GM13977 (cell line): Measurements from ENCODE around the gene ENTPD8.
"Not testable (repeated sequence)": the region's sequence is repeated elsewhere in the genome, so short reads cannot be mapped to it uniquely, and the experiment has no call there.

Experiments
- DNase-seq: peaks from one replicate; pipeline ENCODE4 v3.0.0; 2012; ENCODE audit warnings: low spot score
- CTCF ChIP-seq: IDR thresholded peaks from 2 replicates; pipeline ENCODE4 v1.5.1; 2012; ENCODE audit warnings: mild to moderate bottlenecking, control low read depth; ENCODE audit not compliant: insufficient read depth; ENCODE audit errors: extremely low read depth, missing control alignments
- in situ Hi-C: fragments of 300-500 bp; cut with MboI; formaldehyde crosslinking; loops from one replicate; pipeline ENCODE4 v1.12.0; 2022; ENCODE audit warnings: low sequenced_read_pairs, low pct_unique_long_range_greater_than_20kb, mixed read lengths, inconsistent platforms; ENCODE audit not compliant: unreplicated experiment

ENTPD8 gene

GRCh38 chr9:137452761-137453642, 11.8 kb upstream of the ENTPD8 start:
- in situ Hi-C loops: no loop called here
- no peak for TF ChIP-seq CTCF
- DNase-seq: no peak

DNA sequence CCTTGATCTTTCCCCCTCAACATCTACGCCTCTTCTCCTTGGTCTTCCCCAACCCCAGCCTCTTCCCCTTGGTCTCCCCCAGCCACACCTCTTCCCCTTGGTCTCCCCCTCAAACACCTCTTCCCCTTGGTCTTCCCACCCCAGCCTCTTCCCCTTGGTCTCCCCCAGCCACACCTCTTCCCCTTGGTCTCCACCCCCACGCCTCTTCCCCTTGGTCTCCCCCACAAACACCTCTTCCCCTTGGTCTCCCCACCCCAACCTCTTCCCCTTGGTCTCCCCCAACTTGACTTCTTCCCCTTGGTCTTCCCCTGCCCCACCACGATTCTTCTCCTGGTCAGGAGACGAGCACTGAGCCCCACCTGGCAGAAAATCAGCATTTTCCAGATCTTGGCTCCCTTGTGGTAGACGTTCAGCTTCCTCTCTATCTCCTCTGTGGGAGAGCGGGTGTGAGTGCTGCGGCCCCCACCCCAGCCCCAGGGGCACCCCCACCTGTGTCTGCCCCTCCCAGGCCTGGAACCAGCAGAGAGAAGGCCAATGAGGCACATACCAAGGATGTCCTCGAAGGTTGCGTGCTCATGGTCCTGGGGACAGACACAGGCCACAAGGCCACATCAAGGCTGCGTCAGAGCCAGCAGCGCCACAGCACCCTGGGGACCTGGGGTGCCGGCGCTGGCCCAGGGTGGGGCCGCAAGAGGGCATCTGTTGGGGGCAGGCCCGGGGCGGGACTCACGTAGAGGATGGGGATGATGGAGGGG, 11.0 kb upstream of the ENTPD8 start:
- no peak for TF ChIP-seq CTCF
- no peak for DNase-seq
- in situ Hi-C loops: no loop called here

DNA sequence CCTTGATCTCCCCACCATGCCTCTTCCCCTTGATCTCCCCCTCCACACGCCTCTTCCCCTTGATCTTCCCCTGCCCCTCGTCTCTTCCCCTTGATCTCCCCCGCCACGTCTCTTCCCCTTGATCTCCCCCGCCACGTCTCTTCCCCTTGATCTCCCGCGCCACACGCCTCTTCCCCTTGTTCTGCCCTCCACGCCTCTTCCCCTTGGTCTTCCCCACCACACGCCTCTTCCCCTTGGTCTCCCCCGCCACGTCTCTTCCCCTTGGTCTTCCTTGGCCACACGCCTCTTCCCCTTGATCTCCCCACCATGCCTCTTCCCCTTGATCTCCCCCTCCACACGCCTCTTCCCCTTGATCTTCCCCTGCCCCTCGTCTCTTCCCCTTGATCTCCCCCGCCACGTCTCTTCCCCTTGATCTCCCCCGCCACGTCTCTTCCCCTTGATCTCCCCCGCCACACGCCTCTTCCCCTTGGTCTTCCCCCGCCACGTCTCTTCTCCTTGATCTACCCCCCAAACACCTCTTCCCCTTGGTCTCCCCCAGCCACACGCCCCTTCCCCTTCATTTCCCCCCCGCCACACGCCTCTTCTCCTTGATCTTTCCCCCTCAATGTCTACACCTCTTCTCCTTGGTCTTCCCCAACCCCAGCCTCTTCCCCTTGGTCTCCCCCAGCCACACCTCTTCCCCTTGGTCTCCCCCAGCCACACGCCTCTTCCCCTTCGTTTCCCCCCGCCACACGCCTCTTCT, 10.3 kb upstream of the ENTPD8 start:
- in situ Hi-C loops, DNase-seq: not testable (repeated sequence)

DNA sequence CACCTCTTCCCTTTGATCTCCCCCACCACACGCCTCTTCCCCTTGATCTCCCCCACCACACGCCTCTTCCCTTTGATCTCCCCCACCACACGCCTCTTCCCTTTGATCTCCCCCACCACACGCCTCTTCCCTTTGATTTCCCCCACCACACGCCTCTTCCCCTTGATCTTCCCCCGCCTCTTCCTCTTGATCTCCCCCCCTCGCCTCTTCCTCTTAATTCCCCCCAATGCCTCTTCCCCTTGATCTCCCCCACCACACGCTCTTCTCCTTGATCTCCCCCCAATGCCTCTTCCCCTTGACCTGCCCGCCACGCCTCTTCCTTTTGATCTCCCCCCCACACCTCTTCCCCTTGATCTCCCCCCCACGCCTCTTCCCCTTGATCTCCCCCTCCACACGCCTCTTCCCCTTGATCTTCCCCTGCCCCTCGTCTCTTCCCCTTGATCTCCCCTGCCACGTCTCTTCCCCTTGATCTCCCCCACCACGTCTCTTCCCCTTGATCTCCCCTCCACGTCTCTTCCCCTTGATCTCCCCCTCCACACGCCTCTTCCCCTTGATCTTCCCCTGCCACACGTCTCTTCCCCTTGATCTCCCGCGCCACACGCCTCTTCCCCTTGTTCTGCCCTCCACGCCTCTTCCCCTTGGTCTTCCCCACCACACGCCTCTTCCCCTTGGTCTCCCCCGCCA, 9.5 kb upstream of the ENTPD8 start:
- in situ Hi-C loops, DNase-seq: not testable (repeated sequence)

DNA sequence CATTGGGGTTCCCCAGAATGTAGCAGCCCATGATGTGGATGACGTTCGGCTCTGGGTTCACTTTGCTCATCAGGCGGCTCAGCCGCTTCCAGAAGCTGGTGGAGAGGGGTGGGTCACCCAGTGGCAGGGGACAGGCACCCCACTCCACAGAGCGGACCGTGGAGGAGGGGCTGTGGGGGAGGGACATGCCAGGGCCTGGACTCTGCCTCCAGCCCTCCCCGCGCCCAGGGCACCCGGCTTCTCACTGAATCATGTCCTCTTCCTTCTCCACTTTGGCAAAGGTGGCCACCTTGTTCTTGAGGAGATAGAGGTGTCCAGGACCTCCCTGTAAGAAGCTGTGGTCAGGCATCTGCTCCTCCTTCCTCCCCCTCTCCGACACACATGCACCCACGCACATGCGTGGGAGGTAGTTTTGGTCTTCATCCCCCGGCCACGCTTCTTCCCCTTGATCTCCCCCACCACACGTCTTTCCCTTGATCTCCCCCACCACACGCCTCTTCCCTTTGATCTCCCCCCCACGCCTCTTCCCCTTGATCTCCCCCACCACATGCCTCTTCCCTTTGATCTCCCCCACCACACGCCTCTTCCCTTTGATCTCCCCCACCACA, 8.9 kb upstream of the ENTPD8 start:
- no peak for DNase-seq
- in situ Hi-C loops: no loop called here
- no peak for TF ChIP-seq CTCF

GRCh38 chr9:137449081-137449844, 8.1 kb upstream of the ENTPD8 start:
- DNase-seq: no peak
- no peak for TF ChIP-seq CTCF
- in situ Hi-C loops: no loop called here
